Measurements from ENCODE around the gene SPATS1.

- TF ChIP-seq CTCF (conservative IDR thresholded peaks at IDR 0.05; ENCODE audit: low read depth, low read length) (no peak), EZH2 (IDR thresholded peaks at IDR 0.05; ENCODE audit: low read length, unreplicated experiment) (no peak), EZH2phosphoT487 (IDR thresholded peaks at IDR 0.05; ENCODE audit: borderline replicate concordance, low read length) (no peak)
Observed at GRCh38 chr6:44377484-44377883, 35.0 kb downstream of the SPATS1 start.
